GM10266 (cell line): ENCODE measurements around the gene SPECC1L.
A peak's percentile ranks its signal among the peaks of the same experiment; 100 is the strongest.

ENCODE experiments used
- DNase-seq: peaks from one replicate; pipeline ENCODE4 v3.0.0; 2012; ENCODE audit errors: extremely low spot score
- TF ChIP-seq, protein P1 (sequence below): IDR thresholded peaks from 2 replicates; pipeline ENCODE4 v1.5.1; 2012; ENCODE audit warnings: mild to moderate bottlenecking, low read depth; ENCODE audit not compliant: control insufficient read depth, insufficient read depth; ENCODE audit errors: missing control alignments

SPECC1L gene

DNA sequence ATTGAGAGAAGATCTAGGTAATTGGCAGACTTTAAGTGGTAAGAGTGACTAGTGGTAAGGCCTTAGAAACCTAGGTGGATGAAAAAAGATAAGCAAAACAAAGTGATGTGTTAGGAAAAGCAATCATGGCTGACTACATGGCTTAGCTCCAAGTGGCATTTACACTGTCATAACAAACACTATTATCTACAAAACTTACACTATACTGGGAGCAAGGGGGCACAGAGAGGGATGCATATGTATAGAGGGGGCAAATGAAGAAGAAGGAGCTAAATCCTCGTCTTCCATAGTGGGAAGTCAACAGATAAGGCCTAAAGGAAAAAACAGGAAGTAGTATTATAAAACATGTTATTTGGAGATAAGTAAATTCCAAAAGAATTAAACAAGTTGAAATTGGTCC lies 189.3 kb downstream of the SPECC1L start:
- no peak for DNase-seq
- TF ChIP-seq, protein P1, sequence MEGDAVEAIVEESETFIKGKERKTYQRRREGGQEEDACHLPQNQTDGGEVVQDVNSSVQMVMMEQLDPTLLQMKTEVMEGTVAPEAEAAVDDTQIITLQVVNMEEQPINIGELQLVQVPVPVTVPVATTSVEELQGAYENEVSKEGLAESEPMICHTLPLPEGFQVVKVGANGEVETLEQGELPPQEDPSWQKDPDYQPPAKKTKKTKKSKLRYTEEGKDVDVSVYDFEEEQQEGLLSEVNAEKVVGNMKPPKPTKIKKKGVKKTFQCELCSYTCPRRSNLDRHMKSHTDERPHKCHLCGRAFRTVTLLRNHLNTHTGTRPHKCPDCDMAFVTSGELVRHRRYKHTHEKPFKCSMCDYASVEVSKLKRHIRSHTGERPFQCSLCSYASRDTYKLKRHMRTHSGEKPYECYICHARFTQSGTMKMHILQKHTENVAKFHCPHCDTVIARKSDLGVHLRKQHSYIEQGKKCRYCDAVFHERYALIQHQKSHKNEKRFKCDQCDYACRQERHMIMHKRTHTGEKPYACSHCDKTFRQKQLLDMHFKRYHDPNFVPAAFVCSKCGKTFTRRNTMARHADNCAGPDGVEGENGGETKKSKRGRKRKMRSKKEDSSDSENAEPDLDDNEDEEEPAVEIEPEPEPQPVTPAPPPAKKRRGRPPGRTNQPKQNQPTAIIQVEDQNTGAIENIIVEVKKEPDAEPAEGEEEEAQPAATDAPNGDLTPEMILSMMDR: no peak

DNA sequence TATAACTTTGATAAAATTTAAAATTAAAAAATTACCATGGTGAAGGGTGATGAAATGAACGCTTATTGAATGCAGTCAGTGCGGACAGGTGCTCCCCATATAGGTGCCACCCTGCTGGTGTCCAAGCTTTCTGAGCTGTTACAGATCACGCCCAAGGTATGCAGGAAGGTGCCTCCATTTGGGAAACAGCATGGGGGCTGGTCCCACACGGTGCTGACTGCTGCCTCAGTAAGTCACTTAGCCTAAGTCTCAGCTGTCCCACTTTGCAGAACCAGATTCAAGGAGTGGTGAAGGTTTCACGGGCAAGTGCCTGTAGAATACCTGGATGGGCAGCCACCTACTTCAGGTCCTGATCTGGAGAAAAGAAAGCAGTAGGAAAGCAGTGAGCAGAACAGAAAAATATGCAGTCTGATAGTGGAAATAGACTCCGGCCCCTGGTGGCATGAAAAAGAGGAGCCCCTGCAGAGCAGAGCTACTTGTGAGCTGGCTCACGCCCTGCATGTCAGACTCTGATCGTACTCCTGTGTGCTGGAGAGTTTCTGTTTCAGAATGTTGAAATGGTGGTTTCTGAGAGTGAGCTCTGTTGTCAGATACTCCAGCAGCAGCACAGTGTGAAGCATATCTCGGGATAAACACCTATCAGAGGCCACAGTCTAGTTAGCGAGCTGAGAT lies 189.9 kb downstream of the SPECC1L start:
- TF ChIP-seq, protein P1: no peak
- DNase-seq: peak; percentile 45

DNA sequence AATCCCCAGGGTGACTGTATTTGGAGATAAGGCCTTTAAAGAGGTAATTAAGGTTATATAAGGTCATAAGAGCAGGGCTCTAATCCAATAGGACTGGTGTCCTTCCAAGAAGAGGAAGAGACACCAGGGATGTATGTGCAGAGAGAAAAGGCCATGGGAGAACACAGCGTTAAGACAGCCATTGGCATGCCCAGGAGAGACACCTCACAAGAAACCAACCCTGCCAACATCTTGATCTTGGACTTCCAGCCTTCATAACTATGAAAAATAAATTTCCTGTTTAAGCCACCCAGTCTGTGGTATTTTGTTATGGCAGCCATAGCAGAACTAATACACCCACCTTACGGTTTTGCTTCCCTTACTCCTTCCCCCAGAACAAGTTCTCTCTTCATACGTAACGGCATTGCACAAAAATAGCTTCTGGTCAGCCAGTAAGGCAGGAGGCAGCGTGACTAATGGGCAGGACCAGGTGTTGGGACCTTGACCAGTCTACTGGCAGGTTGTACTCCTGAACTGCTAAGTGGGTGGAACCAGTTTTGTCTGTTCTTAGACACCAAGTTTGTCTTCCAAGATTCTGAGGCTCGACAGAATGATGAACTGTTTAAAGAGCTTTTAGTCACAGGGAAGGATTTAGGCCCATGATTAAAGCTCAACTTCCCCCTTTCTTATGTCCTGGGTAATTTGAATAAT lies 192.6 kb downstream of the SPECC1L start:
- peak; percentile 25 for DNase-seq
- TF ChIP-seq, protein P1: no peak

DNA sequence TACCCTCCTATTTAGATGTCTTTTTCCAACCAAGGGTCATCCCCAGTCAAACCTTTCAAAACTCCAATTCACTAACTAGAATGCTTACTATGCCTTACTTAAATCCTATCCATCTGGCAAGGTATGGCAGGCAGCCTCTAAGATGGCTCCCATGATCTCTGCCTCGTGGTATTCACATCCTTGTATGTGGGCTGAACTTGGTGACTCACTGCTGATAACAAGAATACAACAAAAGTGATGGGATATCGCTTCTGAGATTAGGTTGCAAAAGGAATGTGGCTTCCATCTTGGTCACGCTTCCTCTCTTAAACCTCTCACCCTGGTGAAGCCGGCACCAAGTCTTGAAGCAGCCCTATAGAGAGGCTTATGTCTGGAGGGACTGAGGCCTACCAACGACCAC lies 194.9 kb downstream of the SPECC1L start:
- TF ChIP-seq, protein P1: no peak
- no peak for DNase-seq

DNA sequence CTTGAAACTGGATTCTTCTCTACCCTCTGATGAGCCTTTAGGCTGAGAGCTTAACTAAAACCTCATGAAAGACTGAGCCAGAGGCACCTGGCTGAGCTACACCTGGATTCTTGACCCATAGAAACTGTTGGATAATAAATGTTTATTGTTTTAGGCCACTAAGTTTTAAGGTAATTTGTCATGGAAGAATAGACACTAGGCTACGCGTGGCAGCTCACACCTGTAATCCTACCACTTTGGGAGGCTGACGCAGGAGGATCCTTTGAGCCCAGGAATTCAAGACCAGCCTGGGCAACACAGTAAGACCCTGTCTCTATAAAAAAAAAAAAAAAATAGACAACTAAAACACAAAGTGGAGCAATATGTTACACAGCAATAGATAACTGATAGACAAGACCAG lies 195.3 kb downstream of the SPECC1L start:
- no peak for DNase-seq
- TF ChIP-seq, protein P1: no peak

DNA sequence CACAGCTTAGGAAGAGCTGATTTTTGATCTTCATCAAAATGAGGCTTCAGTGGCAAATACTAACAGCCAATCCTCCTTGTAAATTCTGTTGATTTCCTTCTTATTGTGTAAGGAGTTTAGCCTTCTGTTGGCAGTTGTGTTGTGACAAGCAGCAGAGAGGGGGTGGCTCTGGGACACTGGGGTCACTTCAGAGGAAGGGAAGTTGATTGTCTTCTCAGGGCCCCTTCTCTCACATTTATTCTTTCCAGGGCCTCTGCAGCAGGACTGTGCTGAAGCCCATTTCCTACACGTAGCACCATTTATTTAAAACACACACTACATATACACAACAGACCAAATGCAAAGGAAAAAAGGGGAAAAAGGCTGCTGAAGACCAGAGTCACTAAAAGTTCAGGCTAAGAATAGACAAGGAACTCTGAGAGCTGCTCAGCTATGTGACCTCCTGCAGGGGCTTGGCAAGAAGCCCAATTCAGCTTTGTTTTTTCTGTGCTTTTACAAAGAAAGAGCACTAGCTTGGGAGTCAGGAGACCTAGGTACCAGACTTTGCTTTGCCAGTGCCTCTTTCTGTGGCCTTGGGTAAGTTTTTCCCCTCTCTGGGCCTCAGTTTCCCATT lies 196.2 kb downstream of the SPECC1L start:
- TF ChIP-seq, protein P1: no peak
- no peak for DNase-seq

DNA sequence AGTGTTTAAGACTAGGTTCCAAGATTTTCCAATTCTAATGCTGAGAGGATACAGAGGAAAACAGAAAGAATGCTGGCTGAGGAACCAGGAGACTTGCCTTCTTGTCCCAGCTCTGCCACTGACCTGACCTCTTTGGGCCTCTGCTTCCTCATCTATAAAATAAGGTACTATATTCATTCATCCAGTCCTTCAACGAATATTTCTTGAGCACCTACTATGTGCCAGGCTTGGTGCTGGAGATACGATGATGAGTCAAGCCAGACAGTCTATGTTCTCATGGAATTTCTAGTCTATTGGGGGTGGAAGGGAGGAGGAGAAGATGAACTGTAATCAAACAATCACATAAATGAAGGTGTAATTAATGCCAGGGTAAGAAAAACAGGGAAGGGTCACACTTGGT lies 196.7 kb downstream of the SPECC1L start:
- DNase-seq: no peak

More for the DNA sequence above, 196.7 kb downstream of the SPECC1L start:
- TF ChIP-seq, protein P1: no peak
